ENCODE results near the gene ZFPM1.

DNA sequence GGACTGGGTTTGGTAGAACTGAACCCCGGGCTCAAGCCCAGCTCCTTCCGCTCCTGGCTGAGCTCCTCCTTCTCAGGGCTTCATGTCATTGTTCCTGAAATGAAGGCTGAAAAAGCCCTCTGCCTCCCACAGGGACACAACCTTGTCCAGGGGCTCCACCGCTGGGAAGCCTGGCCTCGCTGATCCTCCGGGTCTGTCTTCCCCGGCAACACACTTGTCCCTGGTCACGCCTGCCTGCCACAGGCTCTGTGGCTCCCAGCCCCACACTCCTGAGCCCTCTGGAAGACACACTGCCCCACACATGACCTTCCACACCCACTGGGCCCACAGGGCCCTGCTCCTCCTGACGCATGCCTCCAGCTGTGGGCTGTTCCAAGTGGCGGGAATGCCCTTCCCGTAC is 99.1 kb downstream of the ZFPM1 start:
- TF ChIP-seq CTCF (IDR thresholded peaks at IDR 0.05) = no peak
- TF ChIP-seq POLR2A (IDR thresholded peaks at IDR 0.05) = no peak

Measured in body of pancreas (tissue), 4 donors.